Stimulated activated CD8-positive, alpha-beta memory T cell treated with anti-CD3 and anti-CD28 coated beads, Interleukin-2, amount 100 ng/mL, for 1 hour (primary cell): ENCODE results near the gene LNPEP.

Source experiments
- DNase-seq, 2 donors: peaks; one replicate each; pipeline ENCODE4 v3.0.0-alpha.2; 2020; ENCODE audit warnings: low read depth in 2 of 2

Gene LNPEP

GRCh38 chr5:96999856-97000255 lies 64.0 kb downstream of the LNPEP start:
- no peak for DNase-seq

- no peak for DNase-seq
Observed at GRCh38 chr5:97000391-97000790, 64.5 kb downstream of the LNPEP start.

DNA sequence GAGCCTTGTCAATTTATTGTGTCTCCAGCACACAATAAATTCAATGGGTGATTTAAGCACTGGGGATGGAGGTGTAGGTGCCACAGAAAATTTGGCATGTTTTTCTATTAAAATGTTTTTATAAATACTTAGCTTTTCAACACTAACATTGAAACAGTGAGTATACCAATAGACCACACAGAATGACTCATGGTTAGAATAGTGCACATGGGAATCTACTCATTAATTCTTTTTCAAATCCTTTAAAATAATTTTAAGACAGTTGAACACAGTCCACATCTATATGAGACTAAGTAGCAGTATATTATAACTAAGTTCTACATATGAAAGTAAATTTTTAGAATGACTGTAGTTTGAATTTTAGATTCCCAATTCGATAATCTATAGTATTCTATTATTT lies 67.1 kb downstream of the LNPEP start:
- DNase-seq: no peak

DNA sequence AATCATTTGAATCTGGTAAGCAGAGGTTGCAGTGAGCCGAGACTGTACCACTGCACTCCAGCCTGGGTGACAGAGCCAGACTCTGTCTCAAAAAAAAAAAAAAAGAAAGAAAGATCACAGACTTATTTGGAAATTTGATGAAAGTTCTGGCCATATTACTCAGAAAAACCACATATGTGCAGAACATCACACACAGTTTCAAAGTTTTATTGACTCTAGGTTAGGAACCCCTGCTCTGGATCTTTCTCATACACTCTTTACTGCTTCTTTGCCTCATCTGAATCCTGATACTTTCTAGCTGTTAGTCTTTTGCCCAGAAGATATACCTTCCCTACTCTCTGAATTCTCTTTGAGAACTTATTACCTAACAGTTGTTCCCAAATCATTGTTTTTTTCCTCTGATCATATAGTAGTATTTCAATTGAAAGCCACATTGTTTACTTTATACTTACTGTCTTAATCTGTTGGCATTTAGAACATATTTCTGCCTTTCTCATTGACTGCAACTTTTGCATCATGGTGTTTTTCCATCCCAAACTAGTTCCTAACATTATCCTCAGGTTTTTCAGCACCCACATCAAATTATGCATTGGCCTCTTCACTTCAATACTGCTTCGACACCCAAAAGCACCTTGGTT lies 68.7 kb downstream of the LNPEP start:
- DNase-seq: no peak

GRCh38 chr5:97006454-97007060 lies 70.7 kb downstream of the LNPEP start:
- DNase-seq: no peak

DNA sequence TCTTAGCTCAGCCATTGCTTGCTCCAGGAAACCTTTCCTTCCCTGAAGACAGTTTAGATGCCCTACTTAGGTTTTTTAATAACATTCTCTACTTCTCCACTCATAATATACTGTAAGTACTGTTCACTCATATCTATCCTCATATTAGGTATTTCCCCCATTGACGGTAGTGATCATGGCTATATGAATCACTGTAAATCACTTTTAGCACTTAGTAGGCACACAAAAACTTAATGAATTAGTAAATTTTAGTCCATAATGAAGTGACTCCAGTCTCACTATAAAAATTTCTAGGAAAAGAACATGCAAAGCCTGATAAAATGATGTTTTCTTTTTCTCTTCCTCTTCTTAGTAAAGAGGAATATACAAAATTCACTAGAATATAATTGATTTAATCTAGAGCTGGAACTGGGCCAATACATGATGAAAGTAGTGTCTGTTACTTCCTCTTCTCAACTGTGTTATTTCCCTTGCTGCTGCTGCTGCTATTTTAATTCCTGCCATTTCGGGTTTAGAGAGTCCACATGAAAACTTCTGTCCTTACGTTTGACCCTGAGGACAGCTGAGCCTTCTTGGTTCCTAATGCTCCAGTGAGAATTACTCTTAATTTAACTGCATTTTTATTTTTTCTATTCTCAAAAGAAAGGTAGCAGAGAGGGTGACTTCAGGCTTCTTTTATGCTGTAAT lies 73.5 kb downstream of the LNPEP start:
- DNase-seq: no peak

DNA sequence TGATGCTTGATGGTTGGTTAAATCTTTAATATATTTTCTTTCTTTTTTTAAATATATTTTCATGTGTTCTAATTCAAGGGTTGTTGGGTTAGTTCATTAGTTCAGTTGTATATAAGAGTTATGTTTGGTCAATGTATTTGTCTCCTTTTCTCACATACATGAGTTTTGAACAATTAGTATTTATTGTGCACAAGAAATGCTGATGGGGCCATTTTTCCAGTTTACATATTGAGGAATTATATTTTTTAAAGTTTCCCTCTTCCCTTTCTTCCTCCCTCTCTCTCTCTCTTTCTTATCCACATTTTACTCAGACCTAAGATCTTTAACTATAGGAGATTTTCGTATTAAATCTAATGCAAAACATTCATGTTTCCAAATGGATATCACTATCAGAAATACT lies 74.0 kb downstream of the LNPEP start:
- no peak for DNase-seq

DNA sequence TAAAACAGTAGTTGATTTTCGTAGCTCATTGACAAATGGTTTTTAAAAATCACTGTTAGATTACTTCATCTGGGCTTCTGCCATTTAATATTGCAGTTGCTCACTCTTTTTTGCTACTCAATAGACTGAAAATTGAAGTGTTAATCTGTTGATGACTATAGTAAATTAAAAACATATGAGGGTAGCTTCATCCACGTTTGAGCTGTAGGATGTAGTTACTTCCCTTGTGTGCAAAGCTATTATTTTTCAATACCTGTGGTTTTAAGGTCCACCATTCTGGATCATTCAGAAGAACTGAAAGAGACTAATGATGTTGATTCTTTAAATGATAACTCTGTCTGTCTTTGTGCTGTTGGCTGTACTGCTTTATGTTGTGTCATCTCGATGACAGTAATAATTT lies 74.7 kb downstream of the LNPEP start:
- no peak for DNase-seq

DNA sequence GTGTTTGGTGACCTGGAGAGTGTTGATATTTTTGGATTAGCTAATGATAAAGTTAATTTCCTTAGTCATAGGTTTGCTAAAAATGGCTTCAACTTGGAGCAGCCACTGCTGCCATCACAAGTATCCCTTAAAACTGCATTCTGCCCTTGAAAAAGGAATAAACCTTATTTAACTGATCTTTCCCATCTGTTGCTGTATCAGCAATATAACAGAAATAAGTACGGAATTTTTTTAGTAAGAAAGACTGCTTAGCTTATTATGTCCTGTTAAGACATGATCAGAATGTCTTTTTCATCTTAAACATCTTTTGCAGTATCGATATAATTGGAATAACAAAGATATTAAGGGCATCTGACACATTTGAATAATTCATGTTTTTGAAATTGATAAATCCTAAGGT lies 75.7 kb downstream of the LNPEP start:
- no peak for DNase-seq

DNA sequence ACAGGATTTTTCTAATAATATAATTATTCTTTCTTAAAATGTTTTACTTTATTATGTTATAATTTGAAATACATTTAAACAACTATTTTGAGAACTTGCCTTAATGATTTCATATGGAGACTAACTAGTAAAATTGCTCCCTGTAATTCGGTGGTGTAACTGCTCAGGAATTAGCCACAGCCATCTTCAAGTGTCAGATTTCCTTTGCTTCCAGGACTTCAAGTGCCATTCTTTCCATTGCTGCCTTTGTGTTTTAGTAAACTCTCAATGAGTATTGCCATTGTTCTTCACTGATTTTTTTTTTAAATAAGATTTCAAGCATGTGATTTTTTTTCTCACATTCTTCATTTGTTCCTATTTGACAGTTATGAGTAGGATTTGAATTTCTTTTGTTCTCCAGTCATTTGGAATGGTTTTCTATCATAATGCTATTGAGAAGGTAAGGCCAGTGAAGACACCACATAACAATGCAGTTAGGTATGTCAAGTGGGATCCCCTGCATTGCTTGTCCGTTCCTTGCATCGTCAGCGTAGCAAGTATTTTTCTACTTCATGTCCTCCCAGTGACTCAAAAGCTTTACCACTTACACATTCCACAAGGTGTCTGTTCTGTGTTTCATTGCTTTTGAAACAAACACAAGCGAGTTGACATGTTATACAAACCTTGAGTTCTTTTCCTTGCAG lies 83.7 kb downstream of the LNPEP start:
- DNase-seq: no peak

GRCh38 chr5:97021416-97021815 lies 85.5 kb downstream of the LNPEP start:
- no peak for DNase-seq

DNA sequence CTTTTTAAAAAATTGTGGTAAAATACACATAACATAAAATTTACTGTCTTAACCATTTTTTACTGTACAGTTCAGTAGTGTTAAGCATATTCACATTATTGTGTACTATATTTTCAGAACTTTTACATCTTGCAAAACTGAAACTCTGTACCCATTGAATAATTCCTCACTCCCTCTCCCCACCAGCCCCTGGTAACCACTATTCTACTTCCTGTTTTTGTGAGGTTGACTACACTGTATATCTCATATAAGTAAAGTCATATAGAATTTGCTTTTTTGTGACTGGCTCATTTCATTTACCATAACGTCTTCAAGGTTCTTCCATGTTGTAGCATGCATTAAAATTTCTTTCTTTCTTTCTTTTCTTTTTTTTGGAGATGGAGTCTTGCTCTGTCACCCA lies 87.0 kb downstream of the LNPEP start:
- DNase-seq: no peak

DNA sequence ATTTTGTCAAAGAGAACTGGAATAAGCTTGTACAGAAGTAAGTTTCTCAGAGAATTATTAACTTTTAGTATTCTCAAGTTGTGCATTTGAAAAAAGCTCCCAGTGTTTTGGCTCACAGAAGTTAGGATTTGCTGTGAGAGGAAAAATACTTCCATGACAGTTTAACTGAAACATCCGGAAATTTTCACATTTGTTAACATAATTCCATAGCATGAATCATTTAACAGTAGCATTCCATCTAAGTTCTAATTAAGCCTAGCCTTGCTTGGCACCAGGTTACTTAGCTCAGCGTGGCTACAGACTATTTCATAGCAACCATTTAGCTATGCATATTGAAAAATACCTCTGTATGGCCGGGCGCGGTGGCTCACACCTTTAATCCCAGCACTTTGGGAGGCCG lies 90.8 kb downstream of the LNPEP start:
- DNase-seq: no peak

DNA sequence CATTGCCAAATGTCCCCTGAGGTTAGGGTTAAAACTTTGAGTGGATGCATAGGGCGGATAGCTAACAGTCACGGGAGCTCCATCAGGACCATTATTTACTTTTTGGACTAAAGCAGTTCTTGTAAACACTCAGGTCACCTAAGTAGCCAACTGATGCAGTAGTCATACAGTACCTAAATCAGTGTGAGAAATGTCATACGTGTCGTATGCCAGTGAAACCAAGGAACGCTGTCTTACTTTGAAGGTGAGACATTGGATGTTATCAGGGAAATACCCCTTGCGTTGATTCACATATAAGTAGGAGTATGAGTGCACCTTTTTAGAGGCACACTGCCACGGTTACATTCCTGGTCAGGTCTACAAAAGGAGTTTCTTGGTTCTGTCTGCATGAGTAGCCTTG lies 101.9 kb downstream of the LNPEP start:
- no peak for DNase-seq

GRCh38 chr5:97041239-97041638 lies 105.4 kb downstream of the LNPEP start:
- DNase-seq: no peak

DNA sequence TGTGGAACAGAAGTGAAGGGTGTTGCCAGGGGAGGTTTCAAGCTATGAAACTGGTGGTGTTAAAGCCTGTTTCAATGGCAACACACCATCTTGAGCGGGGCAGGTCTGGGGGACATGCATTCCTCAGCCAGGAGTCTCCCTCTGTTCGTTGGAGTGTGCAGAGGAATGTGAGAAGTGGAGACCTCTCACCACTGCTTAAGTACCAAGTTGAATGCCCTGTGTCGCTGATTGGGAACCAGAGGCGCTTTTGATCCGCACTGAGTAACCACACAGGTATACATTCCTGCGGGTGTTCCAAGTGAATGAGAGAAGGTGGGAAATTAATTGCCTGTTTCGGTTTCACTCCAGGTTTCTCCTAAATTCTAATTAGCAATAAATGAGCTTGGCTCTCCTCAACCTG lies 107.1 kb downstream of the LNPEP start:
- DNase-seq: no peak

- no peak for DNase-seq
Observed at GRCh38 chr5:97043511-97043910, 107.6 kb downstream of the LNPEP start.

DNA sequence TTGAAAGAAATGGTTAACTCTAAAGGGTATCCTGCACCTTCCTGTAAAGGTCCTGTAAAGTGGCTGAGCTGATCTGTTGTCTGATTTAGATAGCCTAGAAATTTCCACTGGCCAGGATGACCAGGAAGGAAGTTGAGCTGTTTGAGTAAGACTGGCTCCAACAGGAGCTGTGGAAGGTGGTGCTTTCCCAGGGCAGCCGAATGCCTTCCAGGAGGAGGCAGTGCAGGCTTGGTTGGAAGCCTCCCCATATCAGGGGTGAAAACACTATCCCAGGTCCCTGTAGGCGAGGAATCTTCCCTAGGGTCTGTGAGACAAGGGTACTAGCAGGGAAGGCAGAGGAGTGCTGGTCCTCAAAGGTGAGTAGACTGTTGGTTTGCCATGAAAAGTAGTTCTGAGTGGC lies 108.2 kb downstream of the LNPEP start:
- DNase-seq: no peak

- DNase-seq: no peak
Observed at GRCh38 chr5:97046270-97046982, 110.5 kb downstream of the LNPEP start.

DNA sequence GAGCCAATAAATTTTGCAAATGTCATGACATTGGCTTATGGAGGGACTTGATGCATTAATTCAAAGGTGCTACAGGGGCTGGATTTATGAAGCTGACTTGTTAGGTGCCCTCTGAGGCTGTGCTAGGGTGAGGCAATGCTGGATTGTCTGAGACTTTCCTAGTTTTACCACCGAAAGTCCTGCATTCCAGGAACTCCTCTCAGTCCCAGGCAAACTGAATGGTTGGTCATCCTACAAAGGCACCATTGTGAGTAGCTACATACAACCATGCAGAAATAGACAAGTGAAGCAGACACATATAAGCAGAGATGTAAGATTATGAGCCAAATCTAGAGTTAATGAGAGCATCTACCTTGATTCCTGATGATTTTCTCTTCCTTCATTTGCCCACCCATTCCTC lies 111.2 kb downstream of the LNPEP start:
- no peak for DNase-seq

GRCh38 chr5:97049175-97049574 lies 113.3 kb downstream of the LNPEP start:
- DNase-seq: no peak

- DNase-seq: no peak
Observed at GRCh38 chr5:97056263-97056662, 120.4 kb downstream of the LNPEP start.
